Activated T-cell treated with anti-CD3 and anti-CD28 coated beads, Interleukin-2, amount 50 U/mL, for 72 hours (primary cell): Measurements from ENCODE around the gene POGZ. TPM values are rescaled to one million over a fixed set of nuclear protein-coding genes. Genes with fewer than 3 reads are reported as not detected.
"Not testable (repeated sequence)": the region's sequence is repeated elsewhere in the genome, so short reads cannot be mapped to it uniquely, and the experiment has no call there.

ENCODE experiments used
- ATAC-seq, 2 donors: fragments of 150-1000 bp; cut with Tn5 transposase; replicated peaks in 1 of 2; 2 replicates each; pipeline ENCODE4 v1.10.0; 2021; ENCODE audit warnings: moderate library complexity in 2 of 2, mild to moderate bottlenecking in 1 of 2
- DNase-seq, 2 donors: peaks; one replicate each; pipeline ENCODE4 v3.0.0; 2021 to 2022; ENCODE audit warnings: mixed read lengths in 1 of 2
- H3K27ac Mint-ChIP-seq: one replicate; pipeline ENCODE4 v1.8.0; 2022; ENCODE audit warnings: mild to moderate bottlenecking, moderate library complexity, mixed read lengths
- H3K27me3 Mint-ChIP-seq: one replicate; pipeline ENCODE4 v1.8.0; 2022; ENCODE audit warnings: low read depth, mixed read lengths
- H3K36me3 Mint-ChIP-seq, 2 donors: one replicate each; pipeline ENCODE4 v1.8.0; 2022; ENCODE audit warnings: mixed read lengths in 2 of 2, mild to moderate bottlenecking in 1 of 2; ENCODE audit not compliant: insufficient read depth in 2 of 2
- H3K4me1 Mint-ChIP-seq: one replicate; pipeline ENCODE4 v1.8.0; 2022; ENCODE audit warnings: low read depth, mixed read lengths
- H3K4me3 Mint-ChIP-seq, 2 donors: one replicate each; pipeline ENCODE4 v1.8.0; 2022; ENCODE audit warnings: mild to moderate bottlenecking in 2 of 2, mixed read lengths in 2 of 2, moderate library complexity in 2 of 2
- H3K9me3 Mint-ChIP-seq, 2 donors: one replicate each; pipeline ENCODE4 v1.8.0; 2022; ENCODE audit warnings: mixed read lengths in 2 of 2
- total RNA-seq, 2 donors: library from RNA; stranded (reverse); gene quantifications; one replicate each; pipeline ENCODE4 v1.2.3, GENCODE V29; 2022

Gene POGZ
- total RNA-seq, 2 donors from 2014 or later = 116 to 140 TPM

DNA sequence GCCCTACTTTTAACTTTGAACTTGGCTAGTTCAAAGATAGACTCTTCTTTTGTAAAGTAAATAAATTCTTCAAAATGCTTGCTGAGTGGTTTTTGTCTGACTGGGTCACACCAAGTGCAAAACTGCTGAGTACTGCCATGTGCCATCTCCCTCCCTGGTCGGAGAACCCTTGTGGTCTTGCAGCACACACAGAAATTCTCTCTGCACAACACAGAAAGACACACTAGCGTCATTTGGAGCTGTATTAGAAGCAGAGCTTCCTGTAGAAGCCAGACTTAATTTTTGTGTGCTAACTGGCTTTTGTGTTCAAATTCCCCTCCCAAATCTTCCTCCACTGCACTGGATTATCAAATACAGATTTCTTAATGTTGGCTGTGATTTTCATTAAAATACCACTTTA lies 57.4 kb downstream of the POGZ start:
- Mint-ChIP-seq H3K27ac (peak overlapping the region; percentile 88), H3K36me3 (peaks cover 17 to 30% of the 10 kb centered on the region in 2 donors), H3K9me3 (no peaks in the 10 kb centered on the region)

GRCh38 chr1:151401125-151401788 lies 58.0 kb downstream of the POGZ start:
- ATAC-seq (no peak), DNase-seq (no peak)
- Mint-ChIP-seq H3K9me3 (no peaks in the 10 kb centered on the region), H3K27ac (peak overlapping the region; percentile 99), H3K36me3 (peaks cover 16 to 30% of the 10 kb centered on the region in 2 donors), H3K27me3 (no peaks in the 10 kb centered on the region), H3K4me1 (peaks cover 43% of the 10 kb centered on the region), H3K4me3 (peak overlapping the region; percentile 88 to 98)

More for the DNA sequence above, 57.4 kb downstream of the POGZ start:
- Mint-ChIP-seq H3K27me3 (no peaks in the 10 kb centered on the region), H3K4me3 (peak overlapping the region in 1 of 2 donors; percentile 98), H3K4me1 (peaks cover 43% of the 10 kb centered on the region)
- no peak for ATAC-seq
- DNase-seq = no peak

- ATAC-seq (peak; percentile 94), DNase-seq (peak; percentile 79 to 85)
- Mint-ChIP-seq H3K4me3 (peak within 1 kb of the TSS; percentile 88 to 98), H3K36me3 (peaks cover 13 to 30% of the 10 kb centered on the region in 2 donors), H3K9me3 (no peaks in the 10 kb centered on the region), H3K27me3 (no peaks in the 10 kb centered on the region), H3K4me1 (peaks cover 37% of the 10 kb centered on the region), H3K27ac (peak within 1 kb of the TSS; percentile 99)
These were observed 59.7 kb downstream of the POGZ start, which contains the start of gene PSMB4 for GRCh38 chr1:151399324-151400171. TSS of gene PSMB4 (plus strand) at chr1:151399573. CDS start at chr1:151399588, 15 bp downstream.

- Mint-ChIP-seq H3K36me3 (peaks cover 13 to 17% of the 10 kb centered on the region in 2 donors), H3K4me1 (peaks cover 15% of the 10 kb centered on the region)
- H3K27me3 Mint-ChIP-seq, H3K4me3 Mint-ChIP-seq, H3K9me3 Mint-ChIP-seq, ATAC-seq, H3K27ac Mint-ChIP-seq, DNase-seq: not testable (repeated sequence)
These were observed 63.0 kb downstream of the POGZ start for GRCh38 chr1:151396265-151396664.

- no peak overlapping the region for H3K4me3 Mint-ChIP-seq
- ATAC-seq (no peak), DNase-seq (no peak)
- H3K27ac Mint-ChIP-seq = no peak overlapping the region
- no peaks in the 10 kb centered on the region for H3K36me3 Mint-ChIP-seq
- no peaks in the 10 kb centered on the region for H3K27me3 Mint-ChIP-seq
- no peaks in the 10 kb centered on the region for H3K9me3 Mint-ChIP-seq
- no peaks in the 10 kb centered on the region for H3K4me1 Mint-ChIP-seq
These were observed 65.7 kb downstream of the POGZ start for GRCh38 chr1:151393583-151393982.

DNA sequence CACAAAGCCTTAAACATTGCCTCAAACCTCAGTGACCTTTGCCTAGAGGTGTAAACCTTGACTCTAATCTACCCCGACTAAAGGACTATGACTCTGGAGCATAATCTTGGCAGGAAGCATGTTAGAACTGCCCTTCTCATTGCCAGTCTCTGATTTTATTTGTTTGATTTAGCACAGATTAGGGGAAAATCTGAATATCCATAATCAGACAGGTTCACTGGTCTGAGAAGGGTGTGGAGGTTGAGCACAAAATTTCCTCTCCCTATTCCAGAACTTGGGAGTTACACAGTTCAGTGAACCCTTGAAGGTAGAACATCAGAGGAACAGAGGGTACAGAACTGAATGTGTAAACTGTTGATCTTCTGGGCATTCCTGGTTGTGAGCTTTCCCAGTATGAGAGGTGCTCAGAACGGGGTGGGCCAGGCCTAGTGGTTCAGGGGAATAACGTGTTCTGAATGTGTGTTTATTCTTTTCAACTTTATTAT lies 68.2 kb downstream of the POGZ start:
- H3K9me3 Mint-ChIP-seq = no peaks in the 10 kb centered on the region
- H3K27me3 Mint-ChIP-seq = no peaks in the 10 kb centered on the region
- no peak for ATAC-seq
- H3K4me1 Mint-ChIP-seq = no peaks in the 10 kb centered on the region
- H3K4me3 Mint-ChIP-seq = no peak overlapping the region
- no peak overlapping the region for H3K27ac Mint-ChIP-seq
- no peaks in the 10 kb centered on the region for H3K36me3 Mint-ChIP-seq
- DNase-seq = no peak

GRCh38 chr1:151390221-151391078 lies 68.8 kb downstream of the POGZ start:
- ATAC-seq = peak in 1 of 2 donors; percentile 28
- not testable (repeated sequence) for H3K4me3 Mint-ChIP-seq, H3K4me1 Mint-ChIP-seq, H3K27me3 Mint-ChIP-seq, H3K36me3 Mint-ChIP-seq, H3K9me3 Mint-ChIP-seq, DNase-seq, H3K27ac Mint-ChIP-seq

DNA sequence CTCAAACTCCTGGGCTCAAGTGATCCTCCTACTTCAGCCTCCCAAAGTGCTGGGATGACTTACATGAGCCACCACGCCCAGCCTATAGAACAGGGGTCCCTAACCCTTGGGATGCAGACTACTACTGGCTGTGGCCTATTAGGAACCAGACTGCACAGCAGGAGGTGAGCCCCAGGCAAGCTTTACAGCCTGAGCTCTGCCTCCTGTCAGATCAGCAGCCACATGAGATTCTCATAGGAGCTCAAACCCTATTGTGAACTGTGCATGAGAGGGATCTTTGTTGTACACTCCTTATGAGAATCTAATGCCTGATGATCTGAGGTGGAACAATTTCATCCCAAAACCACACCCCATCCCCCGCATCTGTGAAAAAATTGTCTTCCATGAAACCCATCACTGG lies 73.3 kb downstream of the POGZ start:
- H3K4me1 Mint-ChIP-seq = no peaks in the 10 kb centered on the region
- no peak for DNase-seq
- no peaks in the 10 kb centered on the region for H3K36me3 Mint-ChIP-seq
- ATAC-seq = no peak
- no peak overlapping the region for H3K27ac Mint-ChIP-seq
- H3K4me3 Mint-ChIP-seq = no peak overlapping the region
- H3K9me3 Mint-ChIP-seq = no peaks in the 10 kb centered on the region
- no peaks in the 10 kb centered on the region for H3K27me3 Mint-ChIP-seq

- no peaks in the 10 kb centered on the region for H3K36me3 Mint-ChIP-seq
These were observed 74.7 kb downstream of the POGZ start for GRCh38 chr1:151384584-151384983.

GRCh38 chr1:151377150-151377884 lies 82.0 kb downstream of the POGZ start:
- Mint-ChIP-seq H3K27me3 (no peaks in the 10 kb centered on the region), H3K9me3 (no peaks in the 10 kb centered on the region), H3K27ac (no peak overlapping the region), H3K4me1 (no peaks in the 10 kb centered on the region), H3K36me3 (no peaks in the 10 kb centered on the region), H3K4me3 (no peak overlapping the region)
- DNase-seq = no peak
- no peak for ATAC-seq

More at GRCh38 chr1:151384584-151384983, 74.7 kb downstream of the POGZ start:
- ATAC-seq (no peak), DNase-seq (no peak)
- Mint-ChIP-seq H3K4me3 (no peak overlapping the region), H3K27me3 (no peaks in the 10 kb centered on the region), H3K27ac (no peak overlapping the region), H3K4me1 (no peaks in the 10 kb centered on the region), H3K9me3 (no peaks in the 10 kb centered on the region)

DNA sequence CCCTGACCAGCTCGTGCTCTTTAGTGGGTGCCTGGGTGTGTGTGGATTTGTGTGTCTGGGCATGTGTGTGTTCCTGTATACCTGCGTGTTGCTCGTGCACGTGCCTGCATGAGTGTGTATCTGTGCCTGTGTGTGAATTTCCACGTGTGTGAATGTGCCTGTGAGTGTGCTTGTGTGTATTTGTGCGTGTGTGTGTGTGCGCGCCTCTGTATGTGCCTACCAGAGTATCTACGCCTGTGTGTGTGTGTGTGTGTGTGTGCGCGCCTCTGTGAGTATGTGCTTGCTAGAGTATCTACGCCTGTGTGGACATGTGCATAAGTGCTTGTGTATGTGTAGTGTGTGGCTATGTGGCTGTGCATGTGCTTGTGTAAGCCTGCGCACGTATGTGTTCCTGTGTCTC lies 86.1 kb downstream of the POGZ start:
- DNase-seq (no peak), ATAC-seq (no peak)
- H3K4me1 Mint-ChIP-seq = no peaks in the 10 kb centered on the region
- no peaks in the 10 kb centered on the region for H3K36me3 Mint-ChIP-seq
- no peak overlapping the region for H3K27ac Mint-ChIP-seq
- no peak overlapping the region for H3K4me3 Mint-ChIP-seq
- no peaks in the 10 kb centered on the region for H3K27me3 Mint-ChIP-seq
- no peaks in the 10 kb centered on the region for H3K9me3 Mint-ChIP-seq
